Vagina (tissue), 2 donors: ENCODE measurements around the gene TST.

Source experiments
- CTCF ChIP-seq, 3 experiments: fragments of 450-650 bp in 2 of 3; fragments of 200-600 bp in 1 of 3; sonication (generic) in 1 of 3; IDR thresholded peaks; one replicate each; pipeline ENCODE4 v1.5.1; 2017 to 2019; ENCODE audit warnings: antibody characterized with exemption in 3 of 3, mild to moderate bottlenecking in 2 of 3, moderate library complexity in 2 of 3
- POLR2A ChIP-seq, 2 donors: fragments of 450-650 bp; IDR thresholded peaks; one replicate each; pipeline ENCODE4 v1.6.1; 2017; ENCODE audit warnings: antibody characterized with exemption in 2 of 2, mild to moderate bottlenecking in 2 of 2, moderate library complexity in 2 of 2

GRCh38 chr22:36986242-36986821 lies 32.9 kb downstream of the TST start:
- TF ChIP-seq CTCF (IDR thresholded peaks at IDR 0.05) (peak in 1 of 3 experiments; percentile 15), POLR2A (IDR thresholded peaks at IDR 0.05) (no peak)
